ENCODE results near the gene TRDN. TPM values are rescaled to one million over a fixed set of nuclear protein-coding genes. Genes with fewer than 3 reads are reported as not detected.

Gene TRDN
- total RNA-seq, 4 donors from 2014 or later = under 0.01 to 5.6 (median 1.6) TPM; not detected in 1

- Histone ChIP-seq H3K27me3 (no peaks in the 10 kb centered on the region), H3K4me3 (no peak overlapping the region), H3K36me3 (no peaks in the 10 kb centered on the region), H3K9me3 (no peaks in the 10 kb centered on the region), H3K27ac (no peak overlapping the region), H3K4me1 (no peaks in the 10 kb centered on the region)
- TF ChIP-seq POLR2A (IDR thresholded peaks at IDR 0.05) (no peak), CTCF (IDR thresholded peaks at IDR 0.05) (no peak)
- DNase-seq = no peak
- intact Hi-C loops (cut with DNase I; ENCODE audit: low total_unique reads) = no loop called here
Measured at GRCh38 chr6:123171341-123172115, 465.2 kb downstream of the TRDN start.

GRCh38 chr6:123169774-123170095, 467.0 kb downstream of the TRDN start:
- TF ChIP-seq CTCF (IDR thresholded peaks at IDR 0.05) = no peak
- TF ChIP-seq POLR2A (IDR thresholded peaks at IDR 0.05) = no peak
- intact Hi-C loops (cut with DNase I; ENCODE audit: low total_unique reads) = no loop called here

DNA sequence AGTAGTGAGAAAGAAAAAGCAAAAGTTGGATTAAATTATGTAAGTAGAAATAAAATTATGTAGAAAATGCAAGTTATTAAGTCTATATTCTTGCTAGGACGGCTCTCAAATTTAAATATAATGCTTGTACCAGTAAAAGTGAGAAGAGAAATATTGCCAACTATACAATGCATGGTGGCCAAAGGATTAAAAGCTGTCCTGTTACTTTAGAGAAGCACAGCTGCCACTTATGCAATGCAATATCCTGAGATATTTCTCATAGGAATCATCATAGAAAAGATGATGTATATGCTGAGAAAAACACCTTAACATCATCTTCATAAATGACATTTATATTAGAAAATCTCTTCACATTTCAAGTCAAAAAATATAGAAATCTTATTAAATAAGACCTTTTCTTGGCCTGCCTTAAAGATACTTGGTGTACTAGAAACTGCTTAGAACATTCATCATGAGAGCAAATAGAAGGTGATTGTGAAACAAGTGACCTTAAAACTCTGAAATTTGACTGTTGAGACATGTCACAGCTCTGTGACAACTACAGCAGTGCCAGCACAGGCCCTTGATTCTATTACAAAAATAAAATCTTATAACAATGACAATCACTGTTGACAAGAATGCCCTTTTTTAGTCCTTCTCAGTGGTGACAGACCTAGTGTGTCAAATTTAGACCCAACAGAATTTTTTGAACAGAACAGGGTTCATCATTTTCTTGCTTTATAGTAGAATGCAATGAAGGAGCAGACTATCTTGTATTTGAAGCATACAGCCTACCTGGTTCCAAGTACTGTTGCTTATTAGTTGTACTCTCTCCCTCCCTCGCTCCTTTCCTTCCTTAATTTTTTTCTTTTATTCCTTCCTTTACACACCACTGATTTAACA, 467.6 kb downstream of the TRDN start:
- intact Hi-C loops (cut with DNase I; ENCODE audit: low total_unique reads) = no loop called here
- no peak for TF ChIP-seq CTCF (IDR thresholded peaks at IDR 0.05)
- no peak for TF ChIP-seq POLR2A (IDR thresholded peaks at IDR 0.05)
- H3K4me1 ChIP-seq = no peaks in the 10 kb centered on the region
- no peaks in the 10 kb centered on the region for H3K27me3 ChIP-seq
- no peaks in the 10 kb centered on the region for H3K9me3 ChIP-seq
- no peaks in the 10 kb centered on the region for H3K36me3 ChIP-seq
- no peak overlapping the region for H3K4me3 ChIP-seq
- no peak overlapping the region for H3K27ac ChIP-seq
- no peak for DNase-seq

More at GRCh38 chr6:123169774-123170095, 467.0 kb downstream of the TRDN start:
- Histone ChIP-seq H3K27me3 (no peaks in the 10 kb centered on the region), H3K27ac (no peak overlapping the region), H3K4me3 (no peak overlapping the region), H3K9me3 (no peaks in the 10 kb centered on the region), H3K4me1 (no peaks in the 10 kb centered on the region), H3K36me3 (no peaks in the 10 kb centered on the region)
- no peak for DNase-seq

- no peaks in the 10 kb centered on the region for H3K4me1 ChIP-seq
- TF ChIP-seq CTCF (IDR thresholded peaks at IDR 0.05) = no peak
- TF ChIP-seq POLR2A (IDR thresholded peaks at IDR 0.05) = no peak
- H3K27me3 ChIP-seq = no peaks in the 10 kb centered on the region
- intact Hi-C loops (cut with DNase I; ENCODE audit: low total_unique reads) = no loop called here
- no peaks in the 10 kb centered on the region for H3K9me3 ChIP-seq
- no peak overlapping the region for H3K27ac ChIP-seq
- H3K4me3 ChIP-seq = no peak overlapping the region
- H3K36me3 ChIP-seq = no peaks in the 10 kb centered on the region
- no peak for DNase-seq
Measured at GRCh38 chr6:123168466-123168865, 468.3 kb downstream of the TRDN start.

Other genes with a start within 250 kb of the TRDN start
- 1 to 10 TPM in 2 of 4 donors, under 1 TPM in 1, not detected in 1; 0.59 to 1.1 (median 1.0) TPM for gene NKAIN2, start 166.9 kb upstream of the TRDN start, total RNA-seq